Measurements from ENCODE around the gene PADI6. TPM values are rescaled to one million over a fixed set of nuclear protein-coding genes. Genes with fewer than 3 reads are reported as not detected.

Gene PADI6
- total and polyA plus RNA-seq, 2 experiments from 2014 or later, result not detected

DNA sequence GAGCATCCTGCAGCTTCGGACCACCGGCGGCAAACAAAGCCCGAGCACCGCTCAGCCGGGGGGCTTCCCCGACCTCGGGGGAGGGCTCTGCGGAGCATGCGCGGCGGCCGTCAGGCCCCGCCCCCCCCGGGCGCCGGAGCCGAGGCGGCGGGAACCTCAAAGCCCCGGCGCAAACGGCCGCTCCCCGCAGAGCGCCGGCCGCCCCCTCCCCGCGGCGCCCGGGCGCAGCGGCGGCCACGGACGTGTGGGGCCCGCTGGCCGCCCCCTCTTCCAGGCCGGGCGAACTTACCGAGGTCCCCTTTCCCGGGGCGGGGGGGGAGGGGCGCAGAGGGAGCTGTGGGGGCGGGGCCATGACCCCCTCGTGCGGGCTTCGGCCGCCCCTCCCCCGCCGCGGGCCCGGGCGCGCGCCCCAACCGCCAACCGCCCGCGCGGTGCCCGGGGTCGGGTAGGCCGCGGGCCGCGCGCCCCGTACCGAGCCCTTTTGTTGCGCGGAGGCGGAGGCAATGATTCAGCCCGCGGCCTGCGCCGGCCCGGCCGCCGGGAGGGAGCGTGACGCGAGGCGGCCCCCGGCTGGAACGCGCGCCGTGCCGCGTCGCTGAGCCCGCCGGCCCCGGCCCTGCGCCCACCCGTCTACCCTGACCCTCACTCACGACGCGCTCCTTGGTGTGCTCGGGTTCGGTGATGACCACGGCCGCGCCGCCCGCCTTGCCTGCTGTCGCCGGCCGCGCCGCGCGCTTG lies 65.8 kb downstream of the PADI6 start:
- no peaks in the 10 kb centered on the region for H3K9me3 ChIP-seq (ENCODE audit: low read depth)
- no peak for TF ChIP-seq EZH2 (IDR thresholded peaks at IDR 0.05; ENCODE audit: borderline replicate concordance)
- TF ChIP-seq EZH2phosphoT487 (IDR thresholded peaks at IDR 0.05; ENCODE audit: low read depth, severe bottlenecking, unreplicated experiment), result no peak
- TF ChIP-seq, protein P1, sequence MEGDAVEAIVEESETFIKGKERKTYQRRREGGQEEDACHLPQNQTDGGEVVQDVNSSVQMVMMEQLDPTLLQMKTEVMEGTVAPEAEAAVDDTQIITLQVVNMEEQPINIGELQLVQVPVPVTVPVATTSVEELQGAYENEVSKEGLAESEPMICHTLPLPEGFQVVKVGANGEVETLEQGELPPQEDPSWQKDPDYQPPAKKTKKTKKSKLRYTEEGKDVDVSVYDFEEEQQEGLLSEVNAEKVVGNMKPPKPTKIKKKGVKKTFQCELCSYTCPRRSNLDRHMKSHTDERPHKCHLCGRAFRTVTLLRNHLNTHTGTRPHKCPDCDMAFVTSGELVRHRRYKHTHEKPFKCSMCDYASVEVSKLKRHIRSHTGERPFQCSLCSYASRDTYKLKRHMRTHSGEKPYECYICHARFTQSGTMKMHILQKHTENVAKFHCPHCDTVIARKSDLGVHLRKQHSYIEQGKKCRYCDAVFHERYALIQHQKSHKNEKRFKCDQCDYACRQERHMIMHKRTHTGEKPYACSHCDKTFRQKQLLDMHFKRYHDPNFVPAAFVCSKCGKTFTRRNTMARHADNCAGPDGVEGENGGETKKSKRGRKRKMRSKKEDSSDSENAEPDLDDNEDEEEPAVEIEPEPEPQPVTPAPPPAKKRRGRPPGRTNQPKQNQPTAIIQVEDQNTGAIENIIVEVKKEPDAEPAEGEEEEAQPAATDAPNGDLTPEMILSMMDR (IDR thresholded peaks at IDR 0.05; ENCODE audit: poor library complexity), result no peak
- DNase-seq (ENCODE audit: low spot score), result peak; percentile 80
- peaks cover 25% of the 10 kb centered on the region for H3K4me1 ChIP-seq (ENCODE audit: insufficient read depth)
- no peaks in the 10 kb centered on the region for H3K9me2 ChIP-seq (replicated peaks; ENCODE audit: insufficient read depth)
- H3K36me3 ChIP-seq (replicated peaks; ENCODE audit: insufficient read depth, low read depth), result no peaks in the 10 kb centered on the region
- 2% methylated on average over 10 of the region's 115 CpGs for WGBS (ENCODE audit: low lambda C conversion rate, missing lambda C conversion rate)
- peak overlapping the region; percentile 67 for H2AFZ ChIP-seq
- no peaks in the 10 kb centered on the region for H3K27me3 ChIP-seq
- peak overlapping the region; percentile 51 for H3K4me3 ChIP-seq
- peak overlapping the region; percentile 92 for H3K4me2 ChIP-seq
- H3K27ac ChIP-seq, result peak overlapping the region; percentile 84
- peaks cover 57% of the 10 kb centered on the region for H3K79me2 ChIP-seq
- peaks cover 41% of the 10 kb centered on the region for H4K20me1 ChIP-seq (ENCODE audit: insufficient read depth, poor library complexity, severe bottlenecking)

DNA sequence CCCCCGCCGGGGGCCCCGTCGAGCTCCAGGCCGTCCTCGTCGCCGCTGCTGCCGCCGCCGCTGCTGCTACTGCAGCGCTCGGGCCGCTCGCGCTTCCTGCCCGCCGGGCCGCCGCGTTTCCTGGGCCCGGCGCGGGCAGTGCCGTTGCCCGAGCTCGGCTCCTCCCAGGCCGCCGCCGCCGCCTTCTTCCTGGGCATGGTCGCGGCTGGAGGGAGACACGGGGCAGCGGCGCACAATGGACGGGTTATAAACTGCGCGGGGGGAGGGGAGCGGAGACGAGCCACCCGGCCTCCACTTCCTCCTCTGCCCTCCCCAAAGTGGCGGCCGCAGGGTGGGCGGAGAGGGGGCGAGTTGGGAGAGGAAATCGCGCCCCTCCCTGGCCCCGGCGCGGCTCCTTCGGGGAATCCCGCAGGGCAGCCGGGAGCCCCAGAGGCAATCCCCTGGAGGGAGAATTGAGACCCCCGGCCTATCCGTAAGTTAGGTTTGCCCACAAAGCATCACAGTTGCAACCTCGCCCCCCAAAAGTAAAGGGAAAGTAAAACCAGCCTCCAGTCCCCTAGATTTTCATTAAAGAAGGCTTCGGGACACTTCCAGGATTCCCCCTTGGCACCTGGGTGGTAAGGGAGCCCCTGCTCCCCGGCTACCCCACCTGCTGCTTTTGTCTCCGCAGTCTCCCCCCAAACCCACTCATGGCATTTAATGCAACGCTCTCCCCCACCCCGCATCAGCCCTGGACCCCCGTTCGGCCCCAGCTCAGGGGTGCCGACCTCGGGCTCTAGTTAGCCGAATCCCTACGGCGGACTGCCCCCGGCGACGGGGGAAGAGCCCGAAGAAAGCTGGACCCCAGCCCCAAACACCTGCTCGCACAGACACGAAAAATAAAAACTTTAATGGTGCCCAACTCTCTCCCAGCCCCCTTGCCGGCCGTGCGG lies 66.6 kb downstream of the PADI6 start:
- WGBS (ENCODE audit: low lambda C conversion rate, missing lambda C conversion rate), result under 1% methylated on average over 57 of the region's 78 CpGs
- Histone ChIP-seq H3K27ac (peak overlapping the region; percentile 84), H3K4me1 (ENCODE audit: insufficient read depth) (peaks cover 25% of the 10 kb centered on the region), H2AFZ (peak overlapping the region; percentile 67), H3K9me3 (ENCODE audit: low read depth) (no peaks in the 10 kb centered on the region), H3K36me3 (replicated peaks; ENCODE audit: insufficient read depth, low read depth) (no peaks in the 10 kb centered on the region), H3K9me2 (replicated peaks; ENCODE audit: insufficient read depth) (no peaks in the 10 kb centered on the region), H3K4me3 (peak overlapping the region; percentile 51), H3K79me2 (peaks cover 48% of the 10 kb centered on the region), H3K27me3 (no peaks in the 10 kb centered on the region), H3K4me2 (peak overlapping the region; percentile 92), H4K20me1 (ENCODE audit: insufficient read depth, poor library complexity, severe bottlenecking) (peaks cover 34% of the 10 kb centered on the region)
- peak; percentile 76 for DNase-seq (ENCODE audit: low spot score)
- TF ChIP-seq EZH2 (IDR thresholded peaks at IDR 0.05; ENCODE audit: borderline replicate concordance) (no peak), EZH2phosphoT487 (IDR thresholded peaks at IDR 0.05; ENCODE audit: low read depth, severe bottlenecking, unreplicated experiment) (no peak)
- TF ChIP-seq, protein P1 (IDR thresholded peaks at IDR 0.05; ENCODE audit: poor library complexity), result no peak

DNA sequence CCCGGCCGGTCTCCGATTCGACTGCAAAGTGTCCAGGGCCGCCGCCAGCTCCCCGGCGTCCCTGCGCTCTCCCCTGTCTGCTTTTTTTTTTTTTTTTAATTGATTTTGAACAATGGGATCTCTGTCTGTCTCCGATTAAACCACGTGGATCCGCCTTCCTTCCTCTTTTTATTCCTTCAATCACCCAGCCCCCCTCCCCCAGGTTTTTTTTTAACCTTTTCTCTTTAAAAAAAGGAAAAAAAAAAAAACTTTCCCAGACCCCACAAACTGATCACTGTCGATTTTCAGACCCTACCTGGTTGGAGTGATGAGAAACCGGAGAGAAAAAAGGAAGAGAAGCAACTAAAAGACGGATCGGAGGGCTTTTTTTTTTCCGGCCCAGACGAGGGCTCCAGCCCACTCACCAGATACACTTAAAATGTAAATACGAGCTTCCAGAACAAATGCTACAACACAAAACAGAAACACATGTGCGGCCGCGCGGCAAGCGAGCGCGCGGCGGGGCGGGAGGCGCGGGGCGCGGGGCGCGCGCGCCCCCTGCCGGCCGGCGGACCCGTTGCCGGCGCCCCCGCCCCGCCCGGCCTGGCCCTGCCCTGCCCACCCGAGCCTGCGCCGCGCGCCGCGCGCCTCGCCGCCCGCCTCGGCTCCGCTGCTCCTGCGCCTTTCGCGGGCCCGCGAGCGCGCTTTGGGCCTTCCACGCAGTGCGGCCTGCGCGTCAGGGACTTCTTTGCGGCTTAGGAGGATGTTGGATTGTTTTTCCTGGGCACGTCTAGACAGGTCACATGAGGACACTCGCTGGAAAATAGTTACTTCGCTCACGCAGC lies 67.5 kb downstream of the PADI6 start, which contains the start of gene RCC2:
Gene RCC2, minus strand, starts transcription at position 428 of the 824 bp plus-strand sequence. CDS start 1,163 bp downstream, outside the sequence.
- Histone ChIP-seq H3K27me3 (no peaks in the 10 kb centered on the region), H3K4me1 (ENCODE audit: insufficient read depth) (peaks cover 25% of the 10 kb centered on the region), H3K79me2 (peaks cover 40% of the 10 kb centered on the region), H3K9me2 (replicated peaks; ENCODE audit: insufficient read depth) (no peaks in the 10 kb centered on the region), H3K36me3 (replicated peaks; ENCODE audit: insufficient read depth, low read depth) (no peaks in the 10 kb centered on the region), H3K9me3 (ENCODE audit: low read depth) (no peaks in the 10 kb centered on the region), H3K27ac (peak within 1 kb of the TSS; percentile 84), H3K4me3 (peak within 1 kb of the TSS; percentile 51), H4K20me1 (ENCODE audit: insufficient read depth, poor library complexity, severe bottlenecking) (peaks cover 27% of the 10 kb centered on the region), H2AFZ (peak within 1 kb of the TSS; percentile 67), H3K4me2 (peak within 1 kb of the TSS; percentile 92)
- 2% methylated on average over 41 of the region's 75 CpGs for WGBS (ENCODE audit: low lambda C conversion rate, missing lambda C conversion rate)
- peak; percentile 90 for DNase-seq (ENCODE audit: low spot score)
- TF ChIP-seq EZH2 (IDR thresholded peaks at IDR 0.05; ENCODE audit: borderline replicate concordance) (no peak), EZH2phosphoT487 (IDR thresholded peaks at IDR 0.05; ENCODE audit: low read depth, severe bottlenecking, unreplicated experiment) (no peak)
- TF ChIP-seq, protein P1 (IDR thresholded peaks at IDR 0.05; ENCODE audit: poor library complexity), result no peak

Measured in hepatocyte (in vitro differentiated cells).